GF-D8 (cell line): ENCODE data around the gene PDGFC.
"Not testable (repeated sequence)": the region's sequence is repeated elsewhere in the genome, so short reads cannot be mapped to it uniquely, and the experiment has no call there.

Experiments
- DNase-seq: peaks from one replicate; lab custom pipeline; 2025; lab: John Stamatoyannopoulos, UW

The PDGFC gene

DNA sequence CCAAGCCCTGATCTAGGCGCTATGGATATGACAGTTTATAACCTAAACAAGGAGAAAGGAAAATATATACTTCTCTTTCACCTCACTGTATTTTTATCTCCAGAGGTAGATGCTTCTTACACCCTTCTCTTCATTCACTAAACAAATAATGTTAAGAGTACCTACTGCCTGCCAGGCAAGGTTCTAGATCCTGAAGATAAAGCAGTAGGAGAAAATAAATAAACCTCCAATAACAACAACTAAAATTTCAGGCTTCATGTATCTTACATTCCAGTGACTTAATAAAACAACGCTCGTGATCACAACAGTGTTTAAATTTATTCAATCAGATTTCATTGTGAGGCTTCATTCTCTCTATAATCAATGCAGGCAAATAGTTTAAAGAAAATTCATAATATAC lies 20.7 kb downstream of the PDGFC start:
- DNase-seq: no peak

DNA sequence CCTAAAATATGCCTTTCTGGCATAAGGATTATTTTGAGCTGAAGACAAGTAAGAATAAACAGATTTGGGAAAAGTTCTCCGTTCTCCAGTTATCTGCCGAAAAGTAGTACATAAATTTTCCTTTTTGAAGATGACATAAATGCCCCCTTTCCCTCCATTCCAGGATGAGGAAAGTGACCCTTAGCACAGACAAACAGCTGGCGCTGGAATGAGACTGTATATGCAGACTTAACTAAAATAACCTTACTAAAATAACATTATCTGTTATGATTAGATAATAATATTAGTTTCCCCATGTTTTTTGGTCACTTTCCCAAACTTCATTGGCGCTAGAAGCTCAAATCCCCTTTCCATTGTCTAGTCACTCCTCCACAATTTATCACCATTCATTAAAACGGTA lies 21.5 kb downstream of the PDGFC start:
- DNase-seq: no peak

DNA sequence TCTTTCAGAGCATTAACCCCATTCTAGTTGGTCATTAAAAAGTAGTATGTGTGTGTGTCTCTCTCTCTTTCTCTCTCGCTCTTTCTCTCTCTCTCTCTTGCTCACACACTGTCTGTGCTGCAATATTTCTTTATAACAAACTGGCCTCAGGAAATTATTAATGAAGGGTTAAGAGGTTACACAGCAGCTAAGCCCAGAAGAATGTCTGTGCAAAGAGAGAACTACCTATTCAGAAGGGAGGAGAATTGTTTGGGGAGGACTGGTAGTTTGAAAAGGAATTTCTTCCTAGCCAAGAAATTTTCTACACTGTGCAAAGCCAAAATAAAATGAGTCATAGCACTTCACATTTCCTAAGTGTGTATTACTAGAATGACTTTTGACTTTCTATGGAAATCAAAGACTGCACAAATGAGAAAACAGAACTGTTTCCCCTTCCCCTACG lies 22.2 kb downstream of the PDGFC start:
- DNase-seq: no peak

DNA sequence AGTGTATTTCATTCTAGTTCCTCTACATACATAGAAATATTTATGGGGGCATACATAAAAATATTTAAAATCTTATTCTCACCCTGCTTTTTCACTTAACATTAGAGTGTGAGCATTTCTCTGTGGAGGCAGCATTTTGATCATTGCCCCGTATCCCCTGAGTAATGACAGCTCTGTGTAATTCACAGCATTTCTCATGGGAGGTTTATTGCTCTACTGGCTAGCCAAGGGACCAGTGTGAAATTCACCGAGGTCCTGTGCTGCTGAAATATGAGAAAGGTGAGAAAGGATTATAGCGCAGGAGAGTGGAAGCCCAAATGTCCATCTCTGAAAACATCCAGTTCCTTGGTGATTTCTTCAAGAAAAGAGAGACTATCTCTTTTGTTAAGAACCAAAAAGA lies 22.9 kb downstream of the PDGFC start:
- no peak for DNase-seq

DNA sequence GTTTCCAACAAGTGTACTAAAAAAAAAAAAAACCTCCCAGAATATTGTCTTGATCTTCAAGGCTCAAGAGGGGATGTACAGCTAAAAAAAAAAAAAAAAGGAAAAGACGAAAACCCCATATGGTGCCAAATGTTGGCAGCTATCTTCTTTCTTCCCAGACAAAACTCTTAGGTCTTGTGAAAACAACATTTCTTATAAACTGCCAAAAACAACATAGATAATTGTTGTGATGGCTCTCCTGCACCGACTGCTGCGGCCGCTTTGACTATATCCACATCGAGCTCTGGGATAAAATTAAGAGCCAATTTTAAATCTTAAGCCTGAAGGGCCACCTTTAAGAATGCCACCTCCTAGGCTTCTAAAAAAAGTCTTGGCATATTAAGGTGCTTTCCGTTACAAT lies 23.5 kb downstream of the PDGFC start:
- no peak for DNase-seq

DNA sequence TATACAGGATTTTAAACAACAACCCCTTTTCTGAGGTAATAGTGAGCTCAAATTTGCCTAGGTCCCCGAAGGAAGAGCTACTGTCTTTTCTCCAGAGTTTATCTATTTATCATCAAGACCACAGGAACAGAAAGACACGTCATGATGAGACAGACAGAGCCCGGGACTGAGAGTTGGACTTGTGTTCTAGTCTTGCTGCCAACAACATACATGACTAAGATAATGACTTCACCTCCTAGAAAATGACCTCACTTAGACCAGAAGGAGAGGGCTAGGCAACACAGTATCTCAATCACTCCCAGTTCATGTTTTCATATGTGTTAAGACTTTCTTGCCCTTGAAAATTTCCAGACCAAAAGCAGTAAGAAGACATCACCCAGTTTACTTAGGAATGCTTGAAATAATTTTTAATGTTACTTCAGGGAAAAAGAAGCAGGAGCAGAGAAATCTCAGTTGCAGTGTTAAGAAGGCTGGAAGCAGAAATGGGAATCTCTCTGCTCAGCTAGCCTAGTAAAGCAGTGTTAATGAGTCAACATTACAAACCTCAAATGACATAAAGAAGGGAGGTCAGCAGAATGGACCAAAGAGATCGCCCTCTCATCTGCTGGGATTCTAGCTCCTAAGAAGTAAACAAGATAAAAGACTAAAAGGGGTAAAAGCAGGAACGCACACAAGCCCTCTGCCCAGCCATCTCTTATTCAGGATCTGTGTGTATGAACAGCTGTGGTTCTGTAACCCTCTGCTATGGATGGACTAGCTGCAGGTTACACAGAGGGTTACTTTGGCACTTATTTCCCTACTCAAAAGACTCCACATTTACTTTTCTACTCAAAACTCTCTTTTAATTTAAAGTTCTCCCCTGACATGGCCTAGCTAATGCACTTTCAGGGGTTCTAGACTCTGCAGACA lies 24.8 kb downstream of the PDGFC start:
- DNase-seq: no peak

DNA sequence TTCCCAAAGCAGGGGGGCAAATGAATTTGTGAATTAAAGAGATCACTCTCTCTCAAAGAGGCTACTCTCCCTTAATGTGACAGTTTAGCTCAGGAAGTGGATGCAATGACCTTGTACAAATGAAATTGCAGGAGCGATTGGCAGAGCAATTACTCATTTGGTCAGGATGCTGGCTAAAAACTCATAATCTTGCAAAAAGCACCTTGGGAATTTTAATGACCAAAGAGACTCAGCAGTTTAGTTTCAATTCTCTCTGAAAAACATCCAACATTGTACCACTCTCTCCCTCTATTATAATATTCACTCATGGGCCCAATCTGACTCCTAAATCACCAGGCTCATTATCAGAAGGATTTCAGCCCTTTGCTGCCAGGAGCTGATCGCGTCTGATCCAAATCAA lies 26.1 kb downstream of the PDGFC start:
- no peak for DNase-seq

DNA sequence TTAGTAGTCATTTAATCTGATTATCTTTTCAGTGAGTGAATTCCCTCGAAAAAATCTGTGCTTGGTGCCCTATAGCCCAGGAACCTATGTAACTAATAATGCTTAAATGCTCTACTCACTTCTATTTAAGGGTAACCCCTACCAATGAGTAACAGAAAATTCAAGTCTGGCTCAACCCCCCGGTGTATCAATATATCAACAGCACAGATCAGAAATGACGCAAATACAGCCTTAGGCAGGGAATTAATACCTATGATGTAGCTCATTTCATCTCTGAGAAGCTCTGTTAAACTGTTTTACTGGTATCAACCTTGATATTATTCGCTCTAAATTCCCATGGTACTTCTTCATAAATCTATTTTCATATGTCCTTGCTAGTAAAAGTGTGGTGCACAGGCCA lies 28.6 kb downstream of the PDGFC start:
- DNase-seq: no peak

DNA sequence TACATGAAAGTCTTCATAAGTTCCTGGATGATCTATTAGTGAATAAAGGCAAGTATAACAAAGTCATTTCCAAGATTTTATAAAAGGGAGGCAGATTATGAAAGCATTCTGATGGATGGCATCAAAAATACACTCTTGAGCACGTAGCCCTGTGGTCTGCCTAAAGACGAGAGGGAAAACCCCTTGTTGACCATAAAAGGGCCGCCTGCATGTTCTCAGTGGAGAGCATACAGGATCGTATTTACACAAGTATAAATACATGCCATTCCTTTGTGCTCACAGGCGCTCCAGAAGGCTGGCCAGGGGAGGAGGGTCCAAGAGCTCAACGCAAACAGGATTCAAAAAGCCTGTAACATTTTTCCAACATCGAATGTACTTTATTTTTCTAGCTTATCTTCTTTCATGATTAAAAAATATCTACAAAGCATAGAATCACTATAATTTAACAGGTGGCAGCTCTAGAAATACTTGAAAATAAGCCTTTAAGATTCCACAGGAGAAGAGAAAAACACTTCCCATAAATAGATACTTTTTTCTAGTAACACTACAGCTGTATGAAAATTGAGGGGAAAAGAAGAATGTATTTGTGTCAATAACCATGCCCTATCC lies 29.6 kb downstream of the PDGFC start:
- DNase-seq: no peak

DNA sequence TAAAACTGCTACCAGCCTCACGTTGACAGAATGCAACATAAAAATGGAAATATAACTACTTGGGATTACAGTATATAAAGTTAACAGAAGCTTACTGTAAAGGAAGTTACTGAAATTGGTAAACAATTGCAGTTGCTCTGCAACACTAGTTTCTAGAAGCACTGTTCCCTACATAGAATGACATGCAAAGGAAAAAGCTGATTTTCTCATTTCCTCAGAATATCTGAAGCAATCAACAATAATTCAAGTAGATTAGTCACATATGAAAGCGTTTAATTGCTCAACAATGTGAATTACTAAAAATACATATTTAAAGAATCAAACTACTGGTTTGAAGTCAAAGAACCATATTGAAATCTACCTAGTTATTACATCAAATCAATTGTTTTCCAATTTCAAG lies 31.8 kb downstream of the PDGFC start:
- no peak for DNase-seq

DNA sequence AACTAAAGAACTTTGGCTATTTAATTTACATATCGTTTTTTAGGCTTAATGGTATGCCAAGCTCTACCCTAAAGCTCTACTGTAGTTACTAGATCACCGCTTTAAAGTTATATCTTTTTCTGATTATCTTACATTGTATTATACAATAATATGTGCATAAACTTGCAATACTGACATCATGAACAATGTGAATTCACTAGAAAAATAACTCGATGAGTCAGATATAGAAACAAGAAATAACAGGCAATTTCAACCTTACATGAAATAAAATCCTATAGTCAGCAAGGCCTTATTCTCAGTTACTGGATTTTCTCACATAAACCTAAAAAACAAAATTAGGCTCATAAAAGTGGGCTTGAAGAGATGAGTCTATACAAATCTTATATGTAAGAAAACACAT lies 32.5 kb downstream of the PDGFC start:
- DNase-seq: no peak

DNA sequence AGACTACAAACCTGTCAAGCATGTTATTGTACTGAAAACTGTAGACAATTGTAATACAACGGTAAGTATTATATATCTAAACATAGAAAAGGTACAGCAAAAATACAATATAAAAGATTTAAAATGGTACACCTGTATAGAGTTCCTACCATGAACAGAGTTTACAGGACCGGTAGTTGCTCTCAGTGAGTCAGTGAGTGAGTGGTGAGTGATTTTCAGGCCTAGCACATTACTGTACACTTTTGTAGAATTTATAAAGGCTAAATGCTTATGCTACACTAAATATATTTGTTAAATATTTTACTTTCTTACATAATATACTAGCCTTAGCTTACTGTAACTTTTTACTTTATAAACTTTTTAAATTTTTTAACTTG lies 37.4 kb downstream of the PDGFC start:
- DNase-seq: no peak

DNA sequence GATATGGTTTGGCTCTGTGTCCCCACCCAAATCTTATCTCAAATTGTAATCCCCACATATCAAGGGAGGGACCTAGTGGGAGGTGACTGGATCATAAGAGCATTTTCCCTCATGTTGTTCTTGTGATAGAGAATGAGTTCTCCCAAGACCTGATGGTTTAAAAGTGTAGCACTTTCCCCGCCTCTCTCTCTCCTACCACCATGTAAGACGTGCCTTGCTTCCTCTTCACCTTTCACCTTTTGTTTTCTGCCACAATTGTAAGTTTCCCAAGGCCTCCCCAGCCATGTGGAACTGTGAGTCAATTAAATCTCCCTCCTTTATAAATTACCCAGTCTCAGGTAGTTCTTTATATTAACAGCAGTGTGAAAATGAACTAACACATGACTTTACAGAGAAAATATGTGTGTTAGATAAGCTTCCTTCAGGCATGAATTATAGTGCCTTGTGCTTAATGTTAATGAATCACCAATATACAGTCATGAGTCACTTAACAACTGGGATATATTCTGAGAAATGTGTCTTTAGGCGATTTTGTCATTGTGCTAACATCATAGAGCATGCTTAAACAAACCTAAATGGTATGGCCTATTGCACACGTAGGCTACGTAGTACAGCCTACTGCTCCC lies 37.9 kb downstream of the PDGFC start:
- DNase-seq: no peak

DNA sequence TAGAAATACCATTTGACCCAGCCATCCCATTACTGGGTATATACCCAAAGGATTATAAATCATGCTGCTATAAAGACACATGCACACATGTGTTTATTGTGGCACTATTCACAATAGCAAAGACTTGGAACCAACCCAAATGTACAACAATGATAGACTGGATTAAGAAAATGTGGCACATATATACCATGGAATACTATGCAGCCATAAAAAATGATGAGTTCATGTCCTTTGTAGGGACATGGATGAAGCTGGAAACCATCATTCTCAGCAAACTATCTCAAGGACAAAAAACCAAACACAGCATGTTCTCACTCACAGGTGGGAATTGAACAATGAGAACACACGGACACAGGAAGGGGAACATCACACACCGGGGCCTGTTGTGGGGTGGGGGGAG lies 39.2 kb downstream of the PDGFC start:
- not testable (repeated sequence) for DNase-seq

DNA sequence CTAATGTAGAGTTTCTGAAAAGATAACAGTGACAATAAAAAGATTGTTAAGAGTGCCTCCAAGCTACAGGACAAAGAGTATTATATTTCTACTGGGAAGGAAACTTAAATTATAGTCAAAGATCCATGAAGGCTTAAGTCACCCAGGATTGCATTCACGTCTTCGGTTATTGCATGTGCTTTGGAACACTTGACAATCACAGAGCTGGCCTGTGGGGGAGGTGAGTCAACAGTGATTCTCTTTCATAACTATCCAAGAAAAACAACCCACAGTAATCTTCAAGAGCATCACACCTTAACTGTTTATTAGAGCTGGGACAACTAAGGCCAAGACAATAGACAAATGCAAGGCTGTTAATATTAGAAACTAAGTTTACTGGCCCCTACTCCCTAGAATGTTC lies 40.3 kb downstream of the PDGFC start:
- DNase-seq: no peak

DNA sequence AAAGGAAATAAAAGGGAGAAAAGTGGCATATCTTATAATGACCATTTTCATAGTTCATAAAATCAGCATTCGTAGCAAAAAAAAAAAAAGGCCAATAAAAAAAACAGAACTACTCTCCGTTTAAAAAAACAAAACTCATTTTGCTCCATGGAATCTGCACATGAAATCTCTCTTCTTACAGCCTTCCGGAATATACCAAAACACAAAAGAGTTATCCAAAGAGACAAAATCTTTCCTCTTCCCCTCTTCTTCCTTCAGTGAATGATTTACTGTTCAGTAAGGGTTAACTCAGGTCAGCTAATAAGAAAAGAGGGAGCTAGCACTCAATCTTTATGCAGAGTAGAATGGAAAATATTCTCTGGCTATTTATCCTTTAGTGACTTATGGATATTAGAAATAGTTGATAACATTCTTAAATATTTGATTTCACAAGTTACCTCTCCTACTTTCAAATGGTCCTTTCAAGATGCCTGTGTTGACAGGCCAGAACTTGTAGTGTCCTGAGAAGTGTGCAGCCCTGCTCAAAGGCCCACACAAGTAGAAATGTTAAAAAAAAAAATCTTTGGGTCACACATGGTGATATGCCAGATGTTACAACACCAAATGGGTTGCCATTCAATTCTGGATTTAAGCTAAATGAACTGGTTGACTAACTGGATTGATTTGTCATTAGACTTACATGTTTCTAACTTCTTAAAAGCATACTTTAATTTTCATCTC lies 42.1 kb downstream of the PDGFC start:
- DNase-seq: no peak

DNA sequence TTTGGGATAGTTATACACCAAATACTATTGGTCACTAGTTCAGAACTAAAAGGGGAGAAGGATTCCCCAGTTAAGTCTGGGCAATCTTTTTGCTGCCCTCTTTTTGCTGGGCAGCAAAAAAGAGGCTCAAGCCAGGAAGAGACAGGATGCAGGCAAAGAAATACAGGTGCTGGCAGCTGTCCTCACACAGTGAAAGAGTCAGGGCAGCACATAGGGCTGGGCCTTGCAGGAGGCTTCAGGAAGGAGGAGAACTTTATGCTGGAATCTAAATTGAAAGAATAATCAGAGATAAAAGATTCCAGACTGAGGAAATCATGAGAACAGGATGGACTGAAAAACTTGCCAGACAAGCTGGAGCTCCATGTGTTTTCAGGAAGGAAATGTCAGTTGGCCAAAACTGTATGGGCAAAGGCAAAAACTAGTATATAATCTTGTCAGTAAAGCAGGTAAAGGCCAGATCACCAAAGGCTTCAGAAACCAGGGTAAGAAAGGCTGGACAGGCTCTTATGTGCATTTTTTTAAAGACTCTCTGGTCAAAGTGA lies 46.8 kb downstream of the PDGFC start:
- DNase-seq: no peak

DNA sequence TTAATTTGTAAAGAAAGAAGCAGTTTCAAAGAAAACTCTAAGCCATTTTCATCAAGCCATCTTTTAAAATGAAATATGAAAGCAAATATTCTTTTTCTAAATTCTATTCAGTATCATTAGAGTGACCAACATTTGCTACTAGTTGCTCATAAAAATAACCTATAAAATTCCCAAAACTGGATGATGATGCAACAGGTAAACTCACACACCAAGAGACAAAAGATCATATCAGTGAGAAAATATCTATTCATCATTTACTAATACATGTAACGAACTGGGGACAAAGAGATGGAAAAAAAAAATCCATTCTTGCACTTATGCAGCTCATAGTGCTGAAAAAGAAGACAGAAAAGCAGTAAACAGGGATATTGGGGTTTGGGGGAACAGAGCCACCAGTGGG lies 48.1 kb downstream of the PDGFC start:
- no peak for DNase-seq

DNA sequence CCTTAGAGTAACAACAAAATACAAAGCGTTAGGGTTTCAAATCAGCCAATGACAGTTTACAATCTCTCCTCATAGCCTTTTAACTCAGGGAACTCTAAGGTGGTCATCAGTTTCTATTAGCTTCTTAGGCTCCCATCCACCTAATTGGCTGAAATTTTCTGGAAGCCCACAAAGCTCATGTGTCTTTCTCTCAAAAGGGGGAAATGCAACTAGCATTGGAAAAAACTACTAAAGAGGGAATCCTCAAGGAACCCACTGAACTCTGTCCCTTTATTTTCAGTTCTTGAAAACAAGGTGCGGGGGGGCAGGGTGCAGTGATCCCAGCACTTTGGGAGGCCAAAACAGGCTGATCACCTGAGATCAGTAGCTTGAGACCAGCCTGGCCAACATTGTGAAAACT lies 56.4 kb downstream of the PDGFC start:
- no peak for DNase-seq

DNA sequence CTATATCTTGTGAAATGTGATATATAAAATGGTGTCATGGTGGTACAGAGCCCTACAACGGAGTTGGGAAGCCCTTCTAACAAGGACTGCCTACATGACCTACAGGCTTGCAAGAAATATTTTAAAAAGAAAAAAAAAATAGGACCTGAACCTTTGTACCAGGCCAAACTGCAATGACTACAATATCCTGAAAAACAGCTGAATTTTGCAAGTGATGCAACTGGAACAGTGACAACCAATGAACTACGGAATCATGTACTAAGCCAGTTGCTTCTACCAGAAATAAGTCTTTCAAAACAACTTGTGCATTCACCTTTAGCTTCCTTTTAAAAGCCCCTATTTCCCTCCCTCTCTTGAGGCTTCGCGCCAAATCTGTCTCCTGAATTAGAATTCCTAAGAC lies 58.4 kb downstream of the PDGFC start:
- no peak for DNase-seq

DNA sequence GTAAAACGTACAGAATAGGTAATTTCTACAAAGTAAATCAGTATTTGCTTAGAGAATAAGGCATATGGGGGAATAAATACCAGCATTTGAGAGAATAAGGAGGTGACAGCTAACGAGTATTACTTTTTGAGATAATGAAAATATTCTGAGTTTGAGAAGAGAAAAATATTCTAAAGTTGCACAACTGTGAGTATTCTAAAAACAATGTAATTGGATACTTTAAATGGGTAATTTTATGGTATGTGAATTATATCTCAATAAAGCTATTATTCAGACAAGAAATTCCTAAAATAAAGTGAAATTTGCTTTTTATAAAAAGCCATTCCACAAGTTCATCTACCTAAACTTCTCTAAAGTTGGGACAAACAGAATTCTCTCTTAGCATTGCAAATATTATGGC lies 62.6 kb downstream of the PDGFC start:
- DNase-seq: no peak

DNA sequence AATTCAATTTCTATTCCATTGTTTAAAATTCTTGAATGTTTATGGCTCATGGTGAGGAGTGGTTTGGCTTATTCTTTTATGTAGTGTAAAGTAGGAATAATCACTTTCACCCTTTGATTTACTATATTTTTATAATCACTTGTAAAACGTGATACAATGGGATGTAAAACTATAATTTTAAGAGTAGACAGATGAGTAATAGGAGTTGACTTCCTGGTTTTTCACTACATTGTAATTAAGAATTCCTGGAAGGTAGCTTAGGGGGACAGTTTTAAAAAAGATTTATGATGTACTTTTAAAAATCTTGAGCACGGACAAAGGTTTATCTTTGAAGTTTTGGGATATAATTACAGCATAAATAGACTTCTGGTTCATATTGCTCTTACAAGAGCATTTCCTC lies 65.3 kb downstream of the PDGFC start:
- DNase-seq: no peak
